Osteocyte (in vitro differentiated cells): Measurements from ENCODE around the gene SCO2. TPM values are rescaled to one million over a fixed set of nuclear protein-coding genes. Genes with fewer than 3 reads are reported as not detected.

Experiments
- DNase-seq: peaks from one replicate; pipeline ENCODE4 v3.0.0; 2021; ENCODE audit warnings: mixed read lengths; ENCODE audit not compliant: unreplicated experiment; ENCODE audit errors: extremely low spot score
- H3K27ac Mint-ChIP-seq: one replicate; pipeline ENCODE4 v1.8.0; 2021; ENCODE audit warnings: mild to moderate bottlenecking, mixed read lengths; ENCODE audit not compliant: unreplicated experiment
- H3K27me3 Mint-ChIP-seq: one replicate; pipeline ENCODE4 v1.8.0; 2021; ENCODE audit warnings: mixed read lengths; ENCODE audit not compliant: unreplicated experiment
- H3K36me3 Mint-ChIP-seq: one replicate; pipeline ENCODE4 v1.8.0; 2021; ENCODE audit warnings: mixed read lengths; ENCODE audit not compliant: unreplicated experiment
- H3K4me1 Mint-ChIP-seq: one replicate; pipeline ENCODE4 v1.8.0; 2021; ENCODE audit warnings: mixed read lengths; ENCODE audit not compliant: unreplicated experiment
- H3K4me3 Mint-ChIP-seq: one replicate; pipeline ENCODE4 v1.8.0; 2021; ENCODE audit warnings: mild to moderate bottlenecking, moderate library complexity, mixed read lengths; ENCODE audit not compliant: unreplicated experiment
- H3K9me3 Mint-ChIP-seq: one replicate; pipeline ENCODE4 v1.8.0; 2021; ENCODE audit warnings: mixed read lengths; ENCODE audit not compliant: unreplicated experiment
- total RNA-seq: library from RNA; stranded (reverse); gene quantifications from 2 replicates; pipeline ENCODE4 v1.2.1, GENCODE V29; 2021
- TF ChIP-seq, protein P1 (sequence below): fragments of 200-600 bp; sonication (generic); IDR thresholded peaks from 2 replicates; pipeline ENCODE4 v1.5.0; 2021; ENCODE audit warnings: antibody characterized with exemption, mild to moderate bottlenecking, moderate library complexity

The SCO2 gene
- total RNA-seq, 1 donor from 2014 or later = not detected

DNA sequence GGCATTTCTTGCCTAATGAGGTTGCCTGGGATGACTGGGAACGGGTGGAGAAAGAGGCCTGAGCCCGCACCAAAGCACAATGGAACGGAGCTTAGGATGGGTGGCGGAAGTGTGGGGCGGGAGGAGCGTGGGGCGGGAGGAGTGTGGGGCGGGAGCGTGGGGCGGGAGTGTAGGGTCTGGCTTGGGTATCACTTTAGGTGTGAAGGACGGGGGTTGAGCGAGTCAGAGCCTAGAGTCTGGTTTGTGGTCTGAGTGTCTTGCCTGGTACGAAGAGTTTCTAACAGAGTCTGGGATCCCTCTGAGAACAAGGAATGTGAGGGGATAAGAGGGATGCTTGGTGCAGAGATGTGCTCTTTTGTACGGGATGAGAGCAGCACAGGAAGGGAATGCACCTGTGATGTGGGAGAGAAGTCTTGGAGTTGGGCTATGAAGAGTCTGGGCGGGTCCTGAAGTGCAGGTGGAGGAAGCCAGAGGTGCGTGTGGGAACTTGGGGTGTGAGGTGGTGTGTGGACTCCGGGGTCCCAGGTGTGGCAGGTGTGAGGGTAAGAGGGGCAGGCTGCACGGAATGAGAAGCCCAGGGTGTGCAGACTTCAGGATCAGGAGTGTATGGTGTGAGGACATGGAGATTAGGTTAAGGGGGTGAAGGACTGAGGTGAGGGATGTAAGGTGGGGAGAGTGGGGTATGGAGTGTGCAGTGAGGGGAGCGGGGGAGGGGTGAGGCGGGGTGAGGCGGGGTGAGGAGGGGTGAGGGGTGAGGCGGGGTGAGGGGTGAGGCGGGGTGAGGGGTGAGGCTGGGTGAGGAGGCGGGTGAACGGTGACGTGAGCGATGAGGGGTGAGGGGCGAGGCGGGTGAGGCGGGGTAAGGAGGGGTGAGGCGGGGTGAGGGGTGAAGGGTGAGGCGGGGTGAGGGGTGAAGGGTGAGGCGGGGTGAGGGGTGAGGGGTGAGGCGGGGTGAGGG is 36.3 kb upstream of the SCO2 start:
- TF ChIP-seq, protein P1, sequence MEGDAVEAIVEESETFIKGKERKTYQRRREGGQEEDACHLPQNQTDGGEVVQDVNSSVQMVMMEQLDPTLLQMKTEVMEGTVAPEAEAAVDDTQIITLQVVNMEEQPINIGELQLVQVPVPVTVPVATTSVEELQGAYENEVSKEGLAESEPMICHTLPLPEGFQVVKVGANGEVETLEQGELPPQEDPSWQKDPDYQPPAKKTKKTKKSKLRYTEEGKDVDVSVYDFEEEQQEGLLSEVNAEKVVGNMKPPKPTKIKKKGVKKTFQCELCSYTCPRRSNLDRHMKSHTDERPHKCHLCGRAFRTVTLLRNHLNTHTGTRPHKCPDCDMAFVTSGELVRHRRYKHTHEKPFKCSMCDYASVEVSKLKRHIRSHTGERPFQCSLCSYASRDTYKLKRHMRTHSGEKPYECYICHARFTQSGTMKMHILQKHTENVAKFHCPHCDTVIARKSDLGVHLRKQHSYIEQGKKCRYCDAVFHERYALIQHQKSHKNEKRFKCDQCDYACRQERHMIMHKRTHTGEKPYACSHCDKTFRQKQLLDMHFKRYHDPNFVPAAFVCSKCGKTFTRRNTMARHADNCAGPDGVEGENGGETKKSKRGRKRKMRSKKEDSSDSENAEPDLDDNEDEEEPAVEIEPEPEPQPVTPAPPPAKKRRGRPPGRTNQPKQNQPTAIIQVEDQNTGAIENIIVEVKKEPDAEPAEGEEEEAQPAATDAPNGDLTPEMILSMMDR = no peak
- Mint-ChIP-seq H3K36me3 (no peaks in the 10 kb centered on the region), H3K4me3 (peak overlapping the region; percentile 48), H3K4me1 (peaks cover 17% of the 10 kb centered on the region), H3K9me3 (no peaks in the 10 kb centered on the region), H3K27me3 (peaks cover 37% of the 10 kb centered on the region), H3K27ac (peak overlapping the region; percentile 45)
- DNase-seq = no peak

DNA sequence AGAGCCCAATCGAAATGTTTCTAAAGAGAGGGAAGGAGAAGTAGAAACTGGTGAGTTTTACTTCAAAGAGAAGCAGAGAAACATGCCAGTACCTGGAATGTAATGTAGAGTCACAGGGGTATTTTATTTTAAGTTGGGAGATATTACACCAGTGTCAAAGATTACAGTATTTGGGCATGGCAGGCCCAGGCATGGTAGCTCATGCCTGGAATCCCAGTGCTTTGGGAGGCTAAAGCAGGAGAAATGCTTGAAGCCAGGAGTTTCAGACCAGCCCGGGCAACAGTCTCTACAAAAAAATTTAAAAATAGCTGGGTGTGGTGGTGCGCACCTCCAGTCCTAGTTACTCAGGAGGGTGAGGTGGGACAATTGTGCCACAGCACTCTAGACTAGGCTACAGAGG is 34.6 kb upstream of the SCO2 start:
- peaks cover 51% of the 10 kb centered on the region for H3K27me3 Mint-ChIP-seq
- no peak for DNase-seq
- TF ChIP-seq, protein P1 = no peak
- H3K9me3 Mint-ChIP-seq = no peaks in the 10 kb centered on the region
- H3K27ac Mint-ChIP-seq = no peak overlapping the region
- H3K36me3 Mint-ChIP-seq = no peaks in the 10 kb centered on the region
- no peak overlapping the region for H3K4me3 Mint-ChIP-seq
- peaks cover 17% of the 10 kb centered on the region for H3K4me1 Mint-ChIP-seq

DNA sequence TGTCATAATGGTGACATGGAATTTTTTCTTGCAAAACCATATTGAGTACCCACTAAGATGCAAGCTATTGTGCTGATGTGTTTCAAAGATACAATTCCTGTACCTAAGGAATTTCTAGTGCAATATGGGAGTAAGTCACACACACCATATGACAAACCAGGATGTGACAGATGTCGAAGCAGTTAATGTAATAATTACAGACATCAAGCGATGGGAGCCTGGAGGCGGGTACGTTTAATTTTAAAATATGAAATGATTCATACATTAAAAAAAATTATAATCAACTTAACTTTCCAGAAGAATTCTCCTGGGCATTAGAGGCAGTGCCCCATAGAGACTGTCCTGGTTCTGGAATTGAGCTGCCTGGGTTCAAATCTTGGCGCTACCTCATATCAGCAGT is 31.3 kb upstream of the SCO2 start:
- Mint-ChIP-seq H3K4me1 (peaks cover 5% of the 10 kb centered on the region), H3K9me3 (no peaks in the 10 kb centered on the region), H3K27me3 (peaks cover 53% of the 10 kb centered on the region), H3K27ac (no peak overlapping the region), H3K4me3 (no peak overlapping the region), H3K36me3 (no peaks in the 10 kb centered on the region)
- no peak for DNase-seq
- TF ChIP-seq, protein P1 = no peak

DNA sequence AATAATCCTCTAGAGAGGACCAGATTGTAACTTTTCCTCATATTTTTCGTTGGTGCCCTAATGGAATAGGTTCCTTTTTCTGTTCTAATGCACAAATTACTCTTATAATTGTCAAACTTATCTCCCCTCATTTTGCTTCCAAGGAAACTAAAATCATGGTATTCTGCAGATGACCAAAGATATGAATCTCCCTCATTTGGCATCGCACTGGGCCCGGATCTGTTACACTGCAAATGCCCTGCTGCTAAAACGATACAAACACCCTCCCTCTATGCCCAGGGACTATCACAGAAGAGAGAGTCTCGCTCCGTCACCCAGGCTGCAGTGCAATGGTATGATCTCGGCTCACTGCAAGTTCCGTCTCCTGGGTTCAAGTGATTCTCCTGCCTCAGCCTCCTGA is 27.9 kb upstream of the SCO2 start:
- no peak overlapping the region for H3K4me3 Mint-ChIP-seq
- H3K36me3 Mint-ChIP-seq = no peaks in the 10 kb centered on the region
- H3K27me3 Mint-ChIP-seq = peaks cover 23% of the 10 kb centered on the region
- DNase-seq = no peak
- TF ChIP-seq, protein P1 = no peak
- no peaks in the 10 kb centered on the region for H3K4me1 Mint-ChIP-seq
- H3K9me3 Mint-ChIP-seq = no peaks in the 10 kb centered on the region
- H3K27ac Mint-ChIP-seq = no peak overlapping the region

DNA sequence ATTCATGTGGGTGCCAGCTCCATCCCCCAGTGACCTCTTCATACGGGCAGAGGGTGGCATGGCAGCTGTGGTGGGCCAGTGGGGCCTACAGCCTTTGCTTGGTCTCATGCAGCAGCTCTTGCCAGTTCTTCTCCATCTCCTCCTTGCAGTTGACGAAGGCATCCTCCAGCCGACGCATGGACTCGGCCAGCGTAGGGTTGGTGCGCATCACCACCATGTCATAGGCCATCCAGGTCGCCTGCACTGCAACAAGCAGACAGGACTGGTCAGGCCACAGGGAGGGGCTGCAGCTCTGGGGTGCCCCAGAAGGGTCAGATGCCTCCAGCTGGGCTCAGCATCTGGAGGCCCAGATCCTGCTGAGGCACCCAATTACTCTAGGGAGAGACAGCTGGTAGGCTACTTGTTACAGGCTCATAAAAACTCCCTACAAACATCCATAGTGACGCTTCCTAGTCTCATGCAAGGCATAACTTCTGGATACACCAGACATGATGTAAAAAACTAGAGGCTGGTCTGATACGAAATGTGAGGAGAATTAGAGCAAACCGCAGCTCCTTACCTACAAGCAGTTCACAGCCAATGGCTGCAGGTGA is 25.9 kb upstream of the SCO2 start:
- Mint-ChIP-seq H3K27ac (no peak overlapping the region), H3K27me3 (peaks cover 11% of the 10 kb centered on the region), H3K9me3 (no peaks in the 10 kb centered on the region), H3K4me3 (no peak overlapping the region), H3K36me3 (no peaks in the 10 kb centered on the region), H3K4me1 (no peaks in the 10 kb centered on the region)
- no peak for DNase-seq
- TF ChIP-seq, protein P1 = no peak
